OCI-LY7 (cell line): ENCODE data around the gene MACROD2.

ENCODE experiments used
- CTCF ChIP-seq: fragments of 200-600 bp; sonication (generic); conservative IDR thresholded peaks from 2 replicates; pipeline ENCODE4 v1.5.1; 2014; ENCODE audit warnings: mild to moderate bottlenecking, antibody characterized with exemption, low read length, moderate library complexity, mixed read lengths
- EZH2phosphoT487 ChIP-seq: fragments of 200-600 bp; sonication (generic); IDR thresholded peaks from 2 replicates; pipeline ENCODE4 v1.6.1; 2018; ENCODE audit warnings: low read depth, borderline replicate concordance, mild to moderate bottlenecking, mixed run types, antibody characterized with exemption, low read length, moderate library complexity, mixed read lengths

- TF ChIP-seq CTCF = no peak
- TF ChIP-seq EZH2phosphoT487 = no peak
These were observed 1555.0 kb downstream of the MACROD2 start for GRCh38 chr20:15550116-15550870.
